ENCODE measurements around the gene GFER.

Gene GFER

GRCh38 chr16:2035431-2036199, 51.6 kb downstream of the GFER start (continued):
- TF ChIP-seq ZNF394 (tag by site-specific recombination; IDR thresholded peaks at IDR 0.05; ENCODE audit: borderline replicate concordance) (no peak), PRDM6 (tag by site-specific recombination; IDR thresholded peaks at IDR 0.05) (no peak), ZNF76 (tag by site-specific recombination; IDR thresholded peaks at IDR 0.05; ENCODE audit: borderline replicate concordance, low read depth) (peak; percentile 76; the same call in 1 of the 2 replicates), SCRT2 (tag by site-specific recombination; IDR thresholded peaks at IDR 0.05) (no peak), ZNF548 (tag by site-specific recombination; IDR thresholded peaks at IDR 0.05) (no peak), REST (tag by site-specific recombination; IDR thresholded peaks at IDR 0.05) (no peak), KLF8 (tag by site-specific recombination; IDR thresholded peaks at IDR 0.05) (no peak), HIC1 (tag by site-specific recombination; IDR thresholded peaks at IDR 0.05) (no peak)

- Histone ChIP-seq H3K27ac (ENCODE audit: extremely low read depth, low read depth, low read length) (peak overlapping the region; percentile 51), H3K4me3 (ENCODE audit: low read depth, low read length) (no peak overlapping the region), H3K9me3 (ENCODE audit: control insufficient read depth, insufficient read depth, low read depth, low read length) (no peaks in the 10 kb centered on the region), H3K36me3 (ENCODE audit: control insufficient read depth in 2 of 2, insufficient read depth in 1 of 2, low read length in 2 of 2) (peaks cover 0 to 12% of the 10 kb centered on the region in 2 experiments; a peak in 2 of 3 replicates), H3K4me1 (ENCODE audit: control insufficient read depth, insufficient read depth, low read length) (peaks cover 4% of the 10 kb centered on the region; the same call in 1 of the 2 replicates)
- ChIA-PET CTCF (interaction anchor here (1.1 to 1.2 kb wide), 2 partner anchors 85 to 252 kb away, joined by 3 read pairs; no protein-coding TSS in a partner anchor), POLR2A (interaction anchor here (1.8 kb wide), 1 partner anchor 119 kb away, joined by 12 read pairs; the partner anchor contains the start of gene TRAF7)
- no peak for TF ChIP-seq BCL11B (tag by site-specific recombination; IDR thresholded peaks at IDR 0.05; ENCODE audit: low read depth)
- peak; percentile 3 for TF ChIP-seq ZBTB26 (tag by site-specific recombination; optimal IDR thresholded peaks at IDR 0.05)
- 0 out of 2 replicates have a peak, but pooled peaks have one; percentile 1 for TF ChIP-seq ZFP69B (tag by site-specific recombination; IDR thresholded peaks at IDR 0.05)
Measured at GRCh38 chr16:2036200-2036966, 52.4 kb downstream of the GFER start.
